Fibroblast of lung (primary cell): ENCODE data around the gene EIF1AD. TPM values are rescaled to one million over a fixed set of nuclear protein-coding genes. Genes with fewer than 3 reads are reported as not detected.

Experiments
- DNase-seq, 2 donors: peaks; one replicate each; pipeline versions ENCODE4 v3.0.0 to v3.0.0-alpha.2; 2010; ENCODE audit warnings: low read depth in 2 of 2
- H2AFZ ChIP-seq: 2 replicates; pipeline ENCODE4 v1.5.1; 2012; ENCODE audit warnings: low read length, control low read depth, inconsistent platforms
- H3K27ac ChIP-seq: 2 replicates; pipeline ENCODE4 v1.5.1; 2011; ENCODE audit warnings: low read length, control low read depth; ENCODE audit not compliant: insufficient read depth
- H3K27me3 ChIP-seq: 2 replicates; pipeline ENCODE4 v1.5.1; 2011; ENCODE audit warnings: mild to moderate bottlenecking, low read length; ENCODE audit not compliant: control insufficient read depth, insufficient read depth
- H3K36me3 ChIP-seq: 2 replicates; pipeline ENCODE4 v1.5.1; 2011; ENCODE audit warnings: low read length; ENCODE audit not compliant: control insufficient read depth, insufficient read depth
- H3K4me1 ChIP-seq: 2 replicates; pipeline ENCODE4 v1.5.1; 2011; ENCODE audit warnings: low read length; ENCODE audit not compliant: control insufficient read depth, insufficient read depth; ENCODE audit errors: extremely low read depth
- H3K4me2 ChIP-seq: 2 replicates; pipeline ENCODE4 v1.5.1; 2011; ENCODE audit warnings: low read length, control low read depth; ENCODE audit not compliant: insufficient read depth; ENCODE audit errors: extremely low read depth
- H3K4me3 ChIP-seq, 4 experiments: fragments of 200-600 bp in 1 of 4; sonication (generic) in 1 of 4; replicated peaks in 1 of 4; 2 replicates each; pipeline ENCODE4 v1.5.1; 2011 to 2016; ENCODE audit warnings: low read length in 4 of 4, low read depth in 3 of 4, mild to moderate bottlenecking in 3 of 4, control low read depth in 2 of 4, inconsistent platforms in 1 of 4, mixed read lengths in 1 of 4; ENCODE audit not compliant: insufficient read depth in 1 of 4; ENCODE audit errors: control extremely low read depth in 1 of 4
- H3K79me2 ChIP-seq: 2 replicates; pipeline ENCODE4 v1.5.1; 2012; ENCODE audit warnings: mild to moderate bottlenecking, low read length, inconsistent platforms; ENCODE audit not compliant: control insufficient read depth, insufficient read depth
- H3K9ac ChIP-seq: 2 replicates; pipeline ENCODE4 v1.5.1; 2011; ENCODE audit warnings: mild to moderate bottlenecking, low read length, control low read depth; ENCODE audit not compliant: insufficient read depth
- H3K9me3 ChIP-seq: 2 replicates; pipeline ENCODE4 v1.5.1; 2012; ENCODE audit warnings: low read depth, low read length; ENCODE audit not compliant: control insufficient read depth, insufficient read depth
- H4K20me1 ChIP-seq: 2 replicates; pipeline ENCODE4 v1.5.1; 2011; ENCODE audit warnings: low read length; ENCODE audit not compliant: control insufficient read depth, insufficient read depth; ENCODE audit errors: extremely low read depth
- EZH2 ChIP-seq: IDR thresholded peaks from 2 replicates; pipeline ENCODE4 v1.5.1; 2012; ENCODE audit warnings: low read length, control low read depth, mild to moderate bottlenecking; ENCODE audit errors: missing control alignments
- polyA plus RNA-seq, 2 donors: library from polyadenylated mRNA; depleted of rRNA in 1 of 2; stranded (reverse) in 1 of 2; unstranded in 1 of 2; fragments of >200 nt; gene quantifications; 2 replicates each; pipeline ENCODE4 v1.2.1, GENCODE V29; 2011 to 2012; ENCODE audit warnings: missing spikeins in 1 of 2
- total RNA-seq: library from RNA; depleted of rRNA; stranded (reverse); fragments of >200 nt; gene quantifications from 2 replicates; pipeline ENCODE4 v1.2.1, GENCODE V29; 2014
- TF ChIP-seq, protein P1 (sequence below), 2 donors: IDR thresholded peaks in 1 of 2; conservative IDR thresholded peaks in 1 of 2; 1 replicate in 1 of 2; 2 replicates in 1 of 2; pipeline ENCODE4 v1.5.1; 2011 to 2012; ENCODE audit warnings: low read length in 2 of 2, control low read depth in 1 of 2, inconsistent platforms in 1 of 2, low read depth in 1 of 2, mild to moderate bottlenecking in 1 of 2

The EIF1AD gene
- total and polyA plus RNA-seq, 2 donors (not counting 1 experiment from before 2014, with no cell fraction given) = 23.5 to 26.2 TPM

DNA sequence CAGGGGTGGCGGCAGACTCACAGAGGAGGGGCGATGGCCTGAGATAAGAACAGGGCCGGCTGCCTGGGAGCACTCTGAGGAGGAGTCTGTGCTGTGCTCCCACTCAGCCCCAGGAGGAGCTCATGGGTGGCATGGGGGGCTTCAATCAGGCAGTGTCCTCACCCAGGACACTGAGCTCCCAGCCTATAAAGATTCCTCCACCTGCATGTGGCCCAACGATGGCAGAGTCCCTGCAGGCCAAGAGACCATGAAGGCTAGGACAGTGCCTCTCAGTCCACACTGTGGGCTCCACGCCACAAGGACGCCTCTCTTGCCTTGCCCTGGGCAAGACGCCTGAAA lies 11.8 kb upstream of the EIF1AD start:
- H3K27me3 ChIP-seq = peaks cover 7% of the 10 kb centered on the region
- no peaks in the 10 kb centered on the region for H4K20me1 ChIP-seq
- H2AFZ ChIP-seq = no peak overlapping the region
- H3K4me3 ChIP-seq = no peak overlapping the region
- H3K9me3 ChIP-seq = no peaks in the 10 kb centered on the region
- no peak for TF ChIP-seq EZH2
- TF ChIP-seq, protein P1, sequence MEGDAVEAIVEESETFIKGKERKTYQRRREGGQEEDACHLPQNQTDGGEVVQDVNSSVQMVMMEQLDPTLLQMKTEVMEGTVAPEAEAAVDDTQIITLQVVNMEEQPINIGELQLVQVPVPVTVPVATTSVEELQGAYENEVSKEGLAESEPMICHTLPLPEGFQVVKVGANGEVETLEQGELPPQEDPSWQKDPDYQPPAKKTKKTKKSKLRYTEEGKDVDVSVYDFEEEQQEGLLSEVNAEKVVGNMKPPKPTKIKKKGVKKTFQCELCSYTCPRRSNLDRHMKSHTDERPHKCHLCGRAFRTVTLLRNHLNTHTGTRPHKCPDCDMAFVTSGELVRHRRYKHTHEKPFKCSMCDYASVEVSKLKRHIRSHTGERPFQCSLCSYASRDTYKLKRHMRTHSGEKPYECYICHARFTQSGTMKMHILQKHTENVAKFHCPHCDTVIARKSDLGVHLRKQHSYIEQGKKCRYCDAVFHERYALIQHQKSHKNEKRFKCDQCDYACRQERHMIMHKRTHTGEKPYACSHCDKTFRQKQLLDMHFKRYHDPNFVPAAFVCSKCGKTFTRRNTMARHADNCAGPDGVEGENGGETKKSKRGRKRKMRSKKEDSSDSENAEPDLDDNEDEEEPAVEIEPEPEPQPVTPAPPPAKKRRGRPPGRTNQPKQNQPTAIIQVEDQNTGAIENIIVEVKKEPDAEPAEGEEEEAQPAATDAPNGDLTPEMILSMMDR (conservative IDR thresholded peaks at IDR 0.05 in 1 of 2, IDR thresholded peaks at IDR 0.05 in 1 of 2; ENCODE audit: low read depth in 1 of 2, low read length in 2 of 2) = no peak
- no peaks in the 10 kb centered on the region for H3K79me2 ChIP-seq
- no peak overlapping the region for H3K27ac ChIP-seq
- no peak for DNase-seq
- no peak overlapping the region for H3K9ac ChIP-seq
- H3K4me2 ChIP-seq = no peak overlapping the region
- H3K4me1 ChIP-seq = peaks cover 3% of the 10 kb centered on the region
- no peaks in the 10 kb centered on the region for H3K36me3 ChIP-seq

DNA sequence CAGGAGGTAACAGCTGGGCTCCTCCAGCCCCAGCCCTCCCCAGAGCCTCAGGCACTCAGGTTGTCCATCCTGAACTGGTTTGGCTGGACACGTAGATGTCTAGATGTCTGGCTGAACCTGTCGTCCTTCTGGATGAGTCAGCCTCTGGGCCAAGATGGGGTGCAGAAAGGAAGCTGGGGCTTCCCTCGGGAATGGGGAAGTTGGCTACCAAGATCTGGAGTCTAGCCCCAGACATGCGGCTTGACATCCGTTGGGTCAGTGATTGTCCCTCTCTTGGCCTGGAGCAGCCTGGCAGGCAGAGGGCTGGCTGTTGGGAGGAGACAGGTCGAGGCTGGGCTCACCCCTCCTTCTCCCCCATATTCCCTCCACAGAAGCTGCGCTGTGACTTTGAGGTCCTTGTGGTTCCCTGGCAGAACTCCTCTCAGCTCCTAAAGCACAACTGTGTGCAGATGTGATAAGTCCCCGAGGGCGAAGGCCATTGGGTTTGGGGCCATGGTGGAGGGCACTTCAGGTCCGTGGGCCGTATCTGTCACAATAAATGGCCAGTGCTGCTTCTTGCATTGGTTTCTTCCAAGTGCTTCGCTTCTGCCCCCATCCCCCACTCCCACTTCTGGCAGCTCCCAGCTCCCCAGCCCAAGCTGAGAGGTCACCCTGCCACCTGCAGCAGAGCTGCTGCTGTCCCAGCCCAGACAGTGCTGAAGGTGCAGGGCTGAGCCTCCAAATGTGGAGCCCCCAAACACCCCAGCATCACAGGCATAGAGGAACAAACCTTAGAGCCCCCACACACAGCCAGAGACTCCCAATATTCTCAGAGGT lies 11.2 kb upstream of the EIF1AD start:
- Histone ChIP-seq H3K79me2 (no peaks in the 10 kb centered on the region), H3K4me1 (peaks cover 3% of the 10 kb centered on the region), H3K27me3 (peaks cover 7% of the 10 kb centered on the region), H3K4me2 (no peak overlapping the region), H3K4me3 (no peak overlapping the region), H4K20me1 (no peaks in the 10 kb centered on the region), H3K27ac (no peak overlapping the region), H3K36me3 (no peaks in the 10 kb centered on the region), H2AFZ (no peak overlapping the region), H3K9ac (no peak overlapping the region), H3K9me3 (no peaks in the 10 kb centered on the region)
- no peak for DNase-seq
- TF ChIP-seq, protein P1 (conservative IDR thresholded peaks at IDR 0.05 in 1 of 2, IDR thresholded peaks at IDR 0.05 in 1 of 2; ENCODE audit: low read depth in 1 of 2, low read length in 2 of 2) = no peak
- TF ChIP-seq EZH2 = no peak

DNA sequence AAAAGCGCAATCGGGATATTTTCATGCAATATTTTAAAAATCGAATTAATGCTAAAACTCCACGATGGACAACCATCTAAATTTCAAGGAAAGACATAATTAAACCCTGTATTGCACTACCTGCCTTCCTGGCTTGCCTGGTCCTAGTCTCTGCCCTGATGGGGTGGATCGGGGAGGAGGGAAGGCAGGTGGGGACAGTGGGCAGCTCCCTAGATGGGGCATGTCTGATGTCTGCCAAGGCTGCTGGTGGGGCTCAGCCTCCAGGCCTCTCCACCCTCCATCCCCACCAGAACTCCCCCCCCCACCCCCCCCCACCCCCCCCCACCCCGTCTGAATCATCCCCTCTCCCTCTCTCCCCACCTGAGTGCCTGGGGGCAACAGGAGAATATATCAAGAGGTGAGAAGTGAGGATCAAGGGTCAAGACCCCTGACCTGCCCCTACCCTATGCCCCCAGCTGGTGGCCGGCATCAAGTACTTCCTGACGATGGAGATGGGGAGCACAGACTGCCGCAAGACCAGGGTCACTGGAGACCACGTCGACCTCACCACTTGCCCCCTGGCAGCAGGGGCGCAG lies 10.5 kb upstream of the EIF1AD start:
- TF ChIP-seq, protein P1 (conservative IDR thresholded peaks at IDR 0.05 in 1 of 2, IDR thresholded peaks at IDR 0.05 in 1 of 2; ENCODE audit: low read depth in 1 of 2, low read length in 2 of 2) = no peak
- TF ChIP-seq EZH2 = no peak
- H2AFZ ChIP-seq = no peak overlapping the region
- DNase-seq = no peak
- no peaks in the 10 kb centered on the region for H3K79me2 ChIP-seq
- H3K27ac ChIP-seq = no peak overlapping the region
- H3K4me2 ChIP-seq = no peak overlapping the region
- H3K9me3 ChIP-seq = no peaks in the 10 kb centered on the region
- peaks cover 3% of the 10 kb centered on the region for H3K4me1 ChIP-seq
- no peaks in the 10 kb centered on the region for H4K20me1 ChIP-seq
- H3K4me3 ChIP-seq = no peak overlapping the region
- no peaks in the 10 kb centered on the region for H3K36me3 ChIP-seq
- H3K27me3 ChIP-seq = peaks cover 7% of the 10 kb centered on the region
- no peak overlapping the region for H3K9ac ChIP-seq
